GM21360 (cell line): ENCODE data around the gene PTPRK.

Experiments
- ATAC-seq: cut with Tn5 transposase; IDR thresholded peaks from one replicate; pipeline ENCODE4 v1.9.1; 2021; ENCODE audit warnings: mild to moderate bottlenecking, moderate library complexity; ENCODE audit not compliant: unreplicated experiment

The PTPRK gene

DNA sequence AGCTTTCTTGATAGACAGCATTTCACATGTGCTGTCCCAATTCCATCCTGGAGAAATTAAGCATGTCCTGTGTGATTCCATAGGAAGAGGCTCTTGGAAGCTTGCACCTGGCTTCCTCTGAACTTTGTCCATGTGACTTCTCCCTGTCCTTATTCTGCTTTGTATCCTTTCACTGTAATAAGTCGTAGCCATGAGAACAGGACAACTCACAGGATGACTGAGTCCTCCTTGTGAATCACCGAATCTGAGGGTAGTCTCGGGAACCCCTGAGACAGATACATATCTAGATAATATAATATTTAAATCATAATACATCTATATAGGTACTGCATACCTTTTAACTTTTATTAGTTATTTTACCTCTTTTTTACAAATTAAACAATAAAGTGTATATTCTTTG is 462.9 kb downstream of the PTPRK start:
- no peak for ATAC-seq

DNA sequence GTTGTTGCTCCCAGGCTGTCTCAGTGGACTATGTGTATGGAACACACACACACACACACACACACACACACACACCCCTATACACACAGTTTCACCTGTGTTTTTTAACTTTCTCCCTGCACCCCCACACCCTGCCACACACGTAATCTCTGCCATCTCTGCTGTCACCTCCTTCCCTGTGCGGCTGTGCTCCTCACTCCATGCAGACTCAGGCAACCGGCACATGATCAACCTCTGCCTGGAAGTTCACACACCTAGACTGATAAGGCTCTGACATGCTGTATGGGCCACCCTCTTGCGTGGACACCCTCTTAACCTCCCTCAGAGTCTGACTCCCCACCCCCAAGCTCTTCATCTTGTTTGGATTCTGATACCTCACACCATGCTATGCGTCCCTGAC is 467.3 kb downstream of the PTPRK start:
- ATAC-seq, result no peak

DNA sequence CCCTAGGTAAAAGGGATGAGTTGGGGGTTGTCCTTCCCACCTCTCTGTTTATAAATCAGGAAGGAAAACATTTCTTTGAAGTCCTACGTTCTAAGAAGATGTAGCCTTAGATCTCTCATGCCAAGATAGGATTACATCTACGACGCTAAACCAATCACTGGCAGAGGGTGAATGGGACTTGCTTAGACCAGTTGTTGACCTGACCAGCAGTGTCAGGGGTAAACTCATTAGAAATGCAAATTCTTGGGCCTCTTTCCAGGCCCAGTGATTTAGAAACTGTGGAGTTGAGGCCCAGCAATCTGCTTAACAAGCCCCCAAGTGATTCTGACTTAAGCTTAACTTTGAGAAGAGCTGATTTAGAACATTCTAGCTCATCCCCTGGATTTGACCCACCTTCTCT is 472.4 kb downstream of the PTPRK start:
- no peak for ATAC-seq

DNA sequence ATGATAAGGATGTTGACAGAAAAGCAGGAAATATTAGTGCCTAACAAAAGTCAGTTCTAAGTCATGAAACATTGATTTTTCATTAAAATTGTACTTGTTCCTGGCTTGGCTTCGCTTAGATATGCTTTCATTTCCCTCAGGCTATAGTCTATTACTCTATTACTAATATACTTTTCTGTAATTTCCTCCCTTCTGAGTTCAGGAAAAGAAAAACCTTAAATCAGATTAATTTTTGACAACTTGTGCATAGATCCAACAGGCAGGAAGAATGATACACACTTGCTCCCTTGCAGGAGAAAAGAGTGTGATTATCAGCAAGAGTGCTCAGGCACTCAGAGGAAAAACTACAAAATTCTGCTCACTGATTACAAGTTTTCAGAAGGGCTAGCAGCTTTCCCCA is 474.4 kb downstream of the PTPRK start:
- ATAC-seq, result no peak

DNA sequence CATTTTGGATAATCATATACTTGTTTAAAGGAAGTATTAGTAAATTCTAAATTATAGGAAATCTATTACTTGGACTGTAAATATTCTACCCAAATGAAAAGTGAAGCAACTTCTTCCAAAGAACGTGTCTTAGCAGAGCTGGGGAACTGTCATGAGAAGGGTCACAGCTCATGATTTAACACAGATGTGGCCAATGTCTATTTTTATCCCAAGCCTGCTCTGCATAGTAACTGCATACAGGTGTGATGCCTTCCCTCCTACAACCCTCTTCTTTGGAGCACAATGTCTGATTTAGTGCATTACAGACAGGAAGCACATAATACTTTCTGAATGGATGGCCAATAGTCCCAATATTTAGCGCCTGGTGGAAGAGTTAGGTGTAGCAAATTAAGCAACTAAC is 480.9 kb downstream of the PTPRK start:
- no peak for ATAC-seq

DNA sequence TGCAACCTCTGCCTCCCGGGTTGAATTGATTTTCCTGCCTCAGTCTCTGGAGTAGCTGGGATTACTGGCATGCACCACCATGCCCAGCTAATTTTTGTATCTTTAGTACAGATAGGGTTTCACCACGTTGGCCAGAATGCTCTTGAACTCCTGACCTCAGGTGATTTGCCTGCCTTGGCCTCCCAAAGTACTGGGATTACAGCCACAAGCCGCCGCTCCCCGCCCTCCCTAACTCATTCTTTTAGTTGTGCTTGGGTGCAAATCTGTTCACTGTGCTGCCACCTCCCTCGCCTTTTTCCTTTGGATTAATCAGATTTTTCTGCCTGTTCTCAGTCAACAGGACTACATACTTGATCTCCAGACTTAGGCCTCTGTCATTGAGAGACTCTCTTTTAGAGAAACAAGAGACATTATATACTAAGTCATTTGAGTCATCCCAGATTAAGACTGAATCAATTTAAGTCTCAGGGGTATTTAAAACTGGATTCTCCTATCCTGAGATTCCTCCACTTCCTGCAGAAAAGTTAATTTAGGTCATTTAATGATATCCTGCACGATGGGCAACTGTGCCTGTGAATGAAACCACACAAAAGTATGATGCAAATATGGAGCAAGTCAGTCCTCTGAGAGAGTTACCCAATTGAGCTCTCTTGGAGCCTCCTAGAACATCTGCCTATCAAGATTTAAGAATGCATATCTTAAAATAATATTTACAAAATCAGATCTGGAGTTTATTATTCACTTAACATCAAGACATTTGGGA is 483.4 kb downstream of the PTPRK start:
- no peak for ATAC-seq

DNA sequence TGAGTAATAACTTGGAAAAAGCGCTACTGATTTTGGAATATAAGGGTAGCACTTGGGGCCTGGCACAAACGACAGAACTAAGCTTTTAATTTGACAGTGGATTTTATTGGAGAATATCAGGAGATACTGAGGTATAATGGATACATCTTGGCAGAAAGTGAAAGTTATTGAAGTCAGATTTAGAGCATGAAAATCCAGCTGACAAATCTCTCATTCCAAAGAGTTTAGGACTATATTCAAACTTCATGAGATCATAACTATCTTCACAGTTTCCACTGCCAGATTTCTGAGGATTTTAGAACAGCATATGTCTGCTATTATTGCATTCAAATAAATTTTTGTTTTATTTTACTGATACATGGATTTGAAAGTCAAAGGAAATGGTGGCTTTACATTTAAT is 487.2 kb downstream of the PTPRK start:
- no peak for ATAC-seq

DNA sequence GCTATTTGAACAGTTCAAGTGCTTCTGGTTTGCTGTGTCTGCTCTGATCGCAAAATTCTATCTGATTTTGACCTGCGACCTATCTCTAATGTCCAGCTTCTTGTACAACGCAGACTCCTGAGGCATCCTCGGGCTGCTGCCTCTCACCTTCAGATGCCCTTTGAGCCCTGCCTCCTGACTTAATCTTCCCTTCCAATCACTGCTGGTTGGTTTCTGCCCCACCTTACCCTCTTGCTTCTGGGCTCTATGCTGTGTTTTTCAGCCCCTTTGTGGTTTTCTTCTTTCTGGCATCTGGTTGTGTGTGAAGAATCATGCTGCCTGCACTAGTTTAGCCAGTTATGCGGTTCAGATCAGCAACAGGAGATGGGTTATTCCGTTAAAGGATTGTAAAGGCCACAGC is 488.4 kb downstream of the PTPRK start:
- ATAC-seq, result no peak

DNA sequence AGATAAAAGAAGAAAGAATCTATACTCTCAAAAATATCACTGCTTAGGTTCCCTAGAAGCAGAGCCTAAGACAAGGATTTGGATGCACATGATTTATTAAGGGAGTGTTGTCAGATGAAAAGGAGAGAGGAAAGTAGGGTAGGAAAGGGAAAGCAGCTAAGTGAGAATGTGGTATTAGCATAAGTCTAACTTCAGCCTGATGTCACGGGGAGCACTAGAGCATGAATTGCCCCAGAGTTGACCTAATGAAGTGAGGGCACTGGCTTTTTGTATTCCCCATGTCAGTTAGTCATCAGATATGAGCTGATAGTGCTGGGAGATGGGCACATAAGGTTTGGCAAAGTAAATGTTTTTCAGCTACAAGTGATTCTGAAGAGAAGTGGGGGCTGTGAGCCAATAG is 490.6 kb downstream of the PTPRK start:
- no peak for ATAC-seq

DNA sequence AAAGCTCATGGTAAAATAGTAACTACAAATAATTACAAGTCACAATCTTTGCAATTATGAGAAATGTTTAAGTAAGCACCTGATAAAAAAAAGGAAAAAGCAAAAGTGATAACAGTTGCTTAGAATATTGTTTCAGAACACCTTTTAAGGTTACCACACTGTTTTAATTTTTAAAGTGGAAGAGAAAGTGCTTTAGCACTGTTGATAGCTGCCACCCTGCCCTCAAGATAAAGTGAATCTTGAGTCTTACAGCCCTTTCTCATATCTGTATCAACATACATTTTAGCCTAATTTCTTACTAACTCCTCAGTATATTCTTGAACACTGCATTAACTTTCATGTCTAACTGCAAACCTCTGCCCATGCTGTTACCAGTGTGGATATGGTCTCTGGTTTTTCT is 492.2 kb downstream of the PTPRK start:
- no peak for ATAC-seq

DNA sequence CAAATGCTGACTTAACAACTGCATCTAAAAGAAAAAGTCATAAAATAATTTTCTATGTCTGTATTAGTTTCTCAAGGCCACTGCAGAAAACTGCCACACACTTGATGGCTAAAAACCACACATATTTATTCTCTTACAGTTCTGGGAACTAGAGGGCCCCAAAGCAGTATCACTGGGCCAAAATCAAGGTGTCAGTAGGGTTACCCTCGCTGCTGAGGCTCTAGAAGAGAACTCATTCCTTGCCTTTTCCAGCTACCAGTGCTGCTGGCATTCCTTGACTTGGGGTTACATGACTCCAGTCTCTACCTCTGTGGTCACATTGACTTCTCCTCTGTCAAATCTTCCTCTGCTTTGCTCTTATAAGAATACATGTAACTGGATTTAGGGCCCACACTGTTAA is 494.9 kb downstream of the PTPRK start:
- no peak for ATAC-seq

DNA sequence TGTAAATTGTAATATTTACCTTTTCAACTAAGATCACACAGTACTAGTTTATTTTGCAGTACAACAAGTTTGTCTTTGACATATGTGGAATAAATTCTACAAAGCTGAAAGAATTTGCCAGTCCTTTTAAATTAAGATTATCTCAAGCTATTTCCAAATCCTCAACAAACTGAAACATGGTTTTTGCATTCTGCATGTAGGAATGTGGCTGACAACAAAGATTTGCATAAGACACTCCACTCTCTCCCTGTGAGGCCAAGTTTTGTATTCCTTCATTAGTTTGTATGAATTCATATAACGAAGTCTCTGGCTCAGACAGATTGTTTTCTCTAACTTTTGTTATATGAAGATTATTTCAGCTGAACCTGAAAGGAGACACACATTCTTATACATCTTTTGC is 495.4 kb downstream of the PTPRK start:
- no peak for ATAC-seq

DNA sequence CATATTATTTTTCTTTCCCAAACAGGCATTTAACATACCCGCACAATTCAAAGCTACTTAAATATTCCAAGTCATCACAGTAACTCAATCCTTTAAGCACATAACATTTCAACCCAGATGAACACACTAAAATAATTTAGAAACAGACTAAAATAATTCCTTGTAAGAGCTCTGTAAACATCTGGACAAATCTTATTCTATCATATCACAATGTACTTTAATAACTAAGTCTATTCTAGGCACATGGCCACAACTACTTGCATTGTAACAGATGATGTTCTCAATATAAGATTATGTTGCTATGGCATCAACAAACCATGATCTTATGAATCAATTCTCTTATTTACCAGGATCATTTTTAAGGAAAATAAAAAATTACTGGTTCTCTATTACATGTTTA is 496.4 kb downstream of the PTPRK start:
- ATAC-seq, result no peak

DNA sequence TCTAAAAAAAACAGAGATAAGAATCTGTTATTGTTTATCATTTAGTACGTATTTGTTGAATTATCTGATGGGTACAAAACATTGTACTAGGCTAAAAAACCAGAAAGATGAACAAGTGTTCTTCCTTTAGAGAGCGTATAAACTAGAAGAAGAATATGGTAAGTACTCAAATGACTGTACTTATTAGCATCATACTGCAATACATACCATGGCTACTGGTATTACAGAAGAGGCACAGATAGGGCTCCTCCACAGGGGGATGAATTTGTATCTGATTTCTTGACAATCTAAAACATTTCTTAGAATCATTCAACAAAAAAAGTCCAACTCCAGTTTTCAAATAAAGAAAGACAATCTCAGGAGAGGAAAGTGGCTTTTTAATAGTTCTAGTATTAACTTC is 501.6 kb downstream of the PTPRK start:
- no peak for ATAC-seq

DNA sequence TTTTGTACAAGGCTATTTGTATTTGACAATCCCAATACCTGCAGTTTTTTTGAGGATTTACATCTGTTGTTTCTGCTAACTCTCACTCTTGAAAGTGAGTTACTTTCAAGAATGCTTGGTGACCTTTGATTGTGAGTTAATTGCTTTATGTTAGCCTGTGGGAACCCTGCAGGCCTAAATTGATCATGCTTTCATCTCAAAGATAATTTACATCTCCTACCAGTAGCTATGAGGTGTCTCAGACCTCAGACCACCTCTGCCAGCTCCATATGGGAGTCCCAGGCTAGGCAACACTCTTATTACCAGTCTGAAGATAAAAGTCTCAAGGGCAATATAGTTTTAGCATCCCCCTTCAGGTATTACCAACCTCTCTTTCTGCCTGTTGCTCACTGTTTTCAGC is 503.1 kb downstream of the PTPRK start:
- no peak for ATAC-seq

DNA sequence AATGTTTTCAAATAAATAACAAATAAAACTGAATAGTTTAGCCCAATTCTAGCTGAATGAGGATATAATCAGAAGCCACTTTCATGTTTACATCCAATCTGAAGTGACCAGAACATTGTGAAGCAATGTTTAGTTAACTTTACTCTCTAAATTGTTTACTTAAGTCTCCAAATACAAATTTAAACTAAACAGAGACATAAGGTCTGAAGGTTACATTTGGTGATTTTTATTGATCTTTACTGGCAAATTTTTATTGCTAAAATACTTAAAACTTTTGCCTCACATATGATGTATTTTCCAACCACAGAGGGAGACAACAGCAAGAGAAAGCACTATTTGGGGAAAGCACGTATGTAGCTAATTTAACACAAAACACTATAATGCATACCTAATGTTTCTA is 512.7 kb downstream of the PTPRK start:
- no peak for ATAC-seq

DNA sequence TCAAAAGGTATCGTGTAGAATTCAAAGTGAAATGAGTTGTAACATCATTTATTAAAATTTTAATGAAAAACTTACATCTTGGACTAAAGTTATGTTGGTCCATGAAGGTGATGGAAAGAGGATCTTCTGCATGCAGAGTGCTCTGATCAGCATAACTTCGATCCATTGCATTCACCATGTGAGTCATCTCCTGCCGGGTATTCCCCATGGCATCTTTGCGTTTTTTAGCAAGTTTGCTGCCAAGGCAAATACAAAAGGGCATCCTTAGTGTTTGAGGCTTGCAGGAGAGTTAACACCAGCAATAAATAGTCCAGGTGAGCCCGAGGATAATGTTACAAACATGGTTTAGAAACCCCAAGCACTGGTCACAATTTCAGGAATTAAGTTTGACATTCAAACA is 515.4 kb downstream of the PTPRK start:
- ATAC-seq, result no peak

DNA sequence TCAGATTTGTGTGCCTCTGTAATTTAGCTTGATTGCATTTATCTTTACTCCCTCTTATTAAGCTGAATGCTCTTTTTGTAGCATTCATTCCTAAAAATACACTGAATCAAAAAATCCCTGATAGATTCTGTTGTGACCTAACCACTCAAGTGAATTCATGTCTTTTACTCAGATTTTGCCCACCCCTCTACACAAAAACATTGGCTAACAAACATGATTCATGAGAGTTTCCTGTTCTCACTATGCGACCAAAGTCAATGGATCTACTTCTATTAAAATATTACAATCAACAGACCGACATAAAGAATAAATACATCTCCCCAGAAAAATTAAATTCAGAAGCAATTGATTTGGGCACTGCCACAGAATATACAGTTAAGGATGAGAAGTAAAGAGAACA is 520.0 kb downstream of the PTPRK start:
- no peak for ATAC-seq

DNA sequence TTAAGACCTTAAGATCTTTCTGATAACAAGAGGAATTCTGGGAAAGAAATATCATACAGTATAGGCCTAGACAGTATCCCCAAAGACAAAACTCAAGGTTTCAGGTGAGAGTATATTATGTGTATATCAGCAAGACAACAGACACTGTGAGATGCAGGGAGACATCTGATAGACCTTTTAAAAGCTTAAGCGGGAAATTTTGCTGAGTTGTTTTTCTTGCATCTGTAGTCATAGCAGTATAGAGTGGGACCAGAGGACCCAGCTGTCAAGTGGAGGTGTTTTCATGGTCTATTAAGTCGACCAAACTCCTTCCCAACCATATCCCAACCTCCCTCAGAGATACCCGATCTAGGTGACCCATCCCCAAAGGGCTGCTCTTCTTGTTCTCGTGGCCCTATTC is 521.4 kb downstream of the PTPRK start:
- no peak for ATAC-seq

DNA sequence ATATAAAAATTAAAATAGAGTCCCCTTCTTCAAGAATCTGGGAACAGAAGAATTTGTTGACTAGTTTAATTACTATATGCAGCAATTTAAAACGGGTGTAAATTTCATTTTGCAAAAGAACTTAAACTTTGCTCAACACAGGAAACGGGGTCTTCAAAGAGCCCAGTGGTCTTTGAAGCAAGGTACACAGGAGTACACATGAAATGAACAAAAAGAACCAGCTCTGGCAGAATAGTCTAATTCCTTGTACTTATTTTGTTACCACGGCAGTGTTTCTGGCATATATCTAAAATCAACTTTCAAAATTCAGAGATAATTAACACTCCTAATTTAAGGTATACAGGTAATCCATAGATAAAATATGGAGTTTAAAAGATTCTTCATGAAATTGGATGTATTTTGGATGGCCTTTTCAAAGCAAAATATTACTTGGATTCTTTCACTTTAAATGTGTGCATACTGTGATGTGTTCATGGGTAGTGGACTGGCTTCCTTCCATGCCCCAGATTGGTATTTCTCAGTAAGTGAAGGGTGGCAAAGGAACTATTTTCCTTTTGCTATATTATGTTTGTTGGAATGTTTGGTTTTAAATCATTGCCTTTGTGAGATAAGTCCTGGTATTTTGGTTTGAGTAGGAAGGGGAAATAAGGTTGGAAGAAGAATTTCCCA is 522.8 kb downstream of the PTPRK start:
- ATAC-seq, result no peak

DNA sequence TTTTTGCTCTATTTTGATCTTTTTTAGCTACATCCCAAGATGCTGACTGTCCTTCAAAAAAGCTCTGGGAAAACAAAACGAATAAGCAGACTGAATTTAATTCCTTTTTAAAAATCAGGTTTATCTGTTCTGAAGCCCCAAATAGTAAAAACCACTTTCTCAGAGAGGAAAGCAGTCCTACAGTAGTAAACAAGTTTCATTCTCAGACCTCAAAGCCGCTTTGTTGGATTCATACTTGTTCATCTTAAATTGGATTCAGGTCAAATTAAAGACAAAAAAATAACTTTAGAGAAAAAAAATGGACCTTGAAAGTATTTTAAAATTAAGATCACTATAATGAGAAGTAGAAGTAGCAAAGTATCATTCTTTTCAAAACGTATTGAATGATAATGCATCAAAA is 523.5 kb downstream of the PTPRK start:
- ATAC-seq, result no peak

DNA sequence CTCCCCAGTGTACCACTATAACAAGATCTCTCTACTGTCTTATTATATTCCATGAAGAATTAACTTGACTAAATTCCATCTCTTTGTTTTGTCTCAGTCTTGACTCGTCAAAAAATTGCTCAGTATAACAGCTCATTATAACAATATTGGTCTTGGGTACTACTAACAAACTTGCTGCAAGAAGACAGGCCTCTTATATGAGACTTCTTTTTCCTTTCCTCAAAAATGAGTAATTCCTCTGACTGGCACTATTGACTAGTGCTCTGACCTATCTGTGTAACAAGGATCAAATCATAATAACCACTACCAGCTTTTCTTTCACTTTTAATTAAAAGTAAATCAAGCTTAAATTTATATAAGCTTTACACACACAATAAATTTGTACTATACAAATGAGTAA is 528.3 kb downstream of the PTPRK start:
- no peak for ATAC-seq

DNA sequence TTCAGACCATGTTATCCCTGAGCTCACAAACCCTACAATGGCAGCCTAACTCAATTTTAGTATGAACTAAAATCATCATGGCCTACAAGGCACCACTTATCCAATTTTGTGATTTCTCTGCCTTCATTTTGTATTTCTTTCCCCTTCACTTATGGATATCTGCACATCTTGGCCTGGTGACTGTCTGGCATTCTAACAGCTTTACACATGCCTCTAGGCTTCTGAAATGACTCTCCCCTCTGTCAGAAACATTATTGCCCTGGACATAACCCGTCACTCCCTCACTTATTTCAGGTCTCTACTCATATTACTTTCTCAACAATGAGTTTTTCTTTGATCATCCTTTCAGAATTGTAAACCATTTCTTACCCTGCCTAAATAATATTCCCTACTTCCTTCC is 530.3 kb downstream of the PTPRK start:
- no peak for ATAC-seq
